ENCODE measurements around the gene HRH3.

HRH3 gene

GRCh38 chr20:62216636-62217566 lies 3.2 kb downstream of the HRH3 start:
- in situ Hi-C loops (cut with MboI; ENCODE audit: low sequenced_read_pairs), result no loop called here

- in situ Hi-C loops (cut with MboI; ENCODE audit: low sequenced_read_pairs), result no loop called here
Measured at GRCh38 chr20:62215991-62216635, 4.0 kb downstream of the HRH3 start.

GRCh38 chr20:62215020-62215990 lies 4.8 kb downstream of the HRH3 start:
- in situ Hi-C loops (cut with MboI; ENCODE audit: low sequenced_read_pairs), result no loop called here

- in situ Hi-C loops (cut with MboI; ENCODE audit: low sequenced_read_pairs), result no loop called here
Measured at GRCh38 chr20:62214067-62214466, 6.0 kb downstream of the HRH3 start.

- in situ Hi-C loops (cut with MboI; ENCODE audit: low sequenced_read_pairs), result no loop called here
Measured at GRCh38 chr20:62212299-62212698, 7.8 kb downstream of the HRH3 start.

- in situ Hi-C loops (cut with MboI; ENCODE audit: low sequenced_read_pairs), result no loop called here
Measured at GRCh38 chr20:62211769-62212288, 8.2 kb downstream of the HRH3 start.

- in situ Hi-C loops (cut with MboI; ENCODE audit: low sequenced_read_pairs), result no loop called here
Measured at GRCh38 chr20:62211216-62211615, 8.9 kb downstream of the HRH3 start.

- in situ Hi-C loops (cut with MboI; ENCODE audit: low sequenced_read_pairs), result no loop called here
Measured at GRCh38 chr20:62210496-62210855, 9.6 kb downstream of the HRH3 start.

GRCh38 chr20:62209850-62210495 lies 10.1 kb downstream of the HRH3 start:
- in situ Hi-C loops (cut with MboI; ENCODE audit: low sequenced_read_pairs), result no loop called here

GRCh38 chr20:62208795-62209755 lies 11.0 kb downstream of the HRH3 start:
- in situ Hi-C loops (cut with MboI; ENCODE audit: low sequenced_read_pairs), result no loop called here

- in situ Hi-C loops (cut with MboI; ENCODE audit: low sequenced_read_pairs), result no loop called here
Measured at GRCh38 chr20:62208061-62208794, 11.8 kb downstream of the HRH3 start.

GRCh38 chr20:62206388-62206775 lies 13.7 kb downstream of the HRH3 start:
- in situ Hi-C loops (cut with MboI; ENCODE audit: low sequenced_read_pairs), result no loop called here

GRCh38 chr20:62205618-62206387 lies 14.3 kb downstream of the HRH3 start:
- in situ Hi-C loops (cut with MboI; ENCODE audit: low sequenced_read_pairs), result no loop called here

GRCh38 chr20:62203378-62204030 lies 16.6 kb downstream of the HRH3 start:
- in situ Hi-C loops (cut with MboI; ENCODE audit: low sequenced_read_pairs), result no loop called here

- in situ Hi-C loops (cut with MboI; ENCODE audit: low sequenced_read_pairs), result no loop called here
Measured at GRCh38 chr20:62202676-62203377, 17.3 kb downstream of the HRH3 start.

GRCh38 chr20:62202083-62202395 lies 18.0 kb downstream of the HRH3 start:
- in situ Hi-C loops (cut with MboI; ENCODE audit: low sequenced_read_pairs), result no loop called here

All from hTERT RPE-1 (cell line).